H1 (cell line): ENCODE results near the gene RAET1E.

Source experiments
- CBX8 ChIP-seq: fragments of 300-800, 300-1000 bp; sonication (generic); IDR thresholded peaks from 2 replicates; pipeline ENCODE4 v1.7.1; 2016; ENCODE audit warnings: low read depth, low read length, borderline replicate concordance
- CEBPB ChIP-seq: IDR thresholded peaks from 2 replicates; pipeline ENCODE4 v1.6.1; 2012; ENCODE audit warnings: low read depth, low read length
- CHD2 ChIP-seq: IDR thresholded peaks from 2 replicates; pipeline ENCODE4 v1.6.1; 2012; ENCODE audit warnings: low read length, improper control_type of control experiment
- EZH2 ChIP-seq: fragments of 200-600 bp; sonication (generic); IDR thresholded peaks from 2 replicates; pipeline ENCODE4 v1.7.1; 2012; ENCODE audit warnings: low read depth, mild to moderate bottlenecking, moderate library complexity, low read length, inconsistent platforms; ENCODE audit not compliant: severe bottlenecking
- HDAC2 ChIP-seq, 2 experiments: fragments of 300-600 bp in 1 of 2; sonication (generic) in 1 of 2; IDR thresholded peaks; 2 replicates each; pipeline ENCODE4 v1.6.1; 2011 to 2012; ENCODE audit warnings: low read depth in 2 of 2, low read length in 2 of 2, mild to moderate bottlenecking in 2 of 2, moderate library complexity in 2 of 2, borderline replicate concordance in 1 of 2, inconsistent platforms in 1 of 2
- POLR2AphosphoS5 ChIP-seq: IDR thresholded peaks from 2 replicates; pipeline ENCODE4 v1.6.1; 2011; ENCODE audit warnings: low read depth, low read length
- TF ChIP-seq, protein P1 (sequence below), 3 experiments: IDR thresholded peaks; 1 replicate in 2 of 3; 2 replicates in 1 of 3; pipeline versions ENCODE4 v1.5.1 to v1.6.1; 2011; ENCODE audit warnings: low read length in 3 of 3, mild to moderate bottlenecking in 3 of 3, inconsistent platforms in 2 of 3, low read depth in 1 of 3, moderate library complexity in 1 of 3; ENCODE audit not compliant: insufficient read depth in 1 of 3; ENCODE audit errors: control extremely low read depth in 1 of 3
- TF ChIP-seq, protein P2 (sequence below): IDR thresholded peaks from 2 replicates; pipeline ENCODE4 v1.6.1; 2011; ENCODE audit warnings: low read depth, mild to moderate bottlenecking, low read length; ENCODE audit not compliant: insufficient read depth

DNA sequence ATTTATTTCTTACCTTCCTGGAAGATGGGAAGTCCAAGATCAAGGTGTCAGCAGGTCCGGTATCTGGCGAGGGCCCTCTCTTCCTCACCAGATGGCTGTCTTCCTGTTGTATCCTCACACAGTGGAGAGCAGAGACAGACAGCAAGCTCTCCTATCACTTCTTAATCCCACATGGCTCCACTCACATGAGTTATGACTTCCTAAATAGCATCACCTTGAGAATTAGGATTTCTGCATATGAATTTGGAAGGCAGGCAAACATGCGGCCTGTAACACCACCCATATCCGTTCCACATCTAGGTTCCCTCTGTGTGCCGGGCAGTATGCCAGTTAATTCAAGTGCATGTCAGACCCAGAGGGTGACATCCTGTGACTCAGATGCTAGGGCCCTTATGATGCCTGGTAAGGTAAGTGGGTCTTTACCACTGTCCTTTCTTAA is 2.1 kb downstream of the RAET1E start:
- TF ChIP-seq, protein P1, sequence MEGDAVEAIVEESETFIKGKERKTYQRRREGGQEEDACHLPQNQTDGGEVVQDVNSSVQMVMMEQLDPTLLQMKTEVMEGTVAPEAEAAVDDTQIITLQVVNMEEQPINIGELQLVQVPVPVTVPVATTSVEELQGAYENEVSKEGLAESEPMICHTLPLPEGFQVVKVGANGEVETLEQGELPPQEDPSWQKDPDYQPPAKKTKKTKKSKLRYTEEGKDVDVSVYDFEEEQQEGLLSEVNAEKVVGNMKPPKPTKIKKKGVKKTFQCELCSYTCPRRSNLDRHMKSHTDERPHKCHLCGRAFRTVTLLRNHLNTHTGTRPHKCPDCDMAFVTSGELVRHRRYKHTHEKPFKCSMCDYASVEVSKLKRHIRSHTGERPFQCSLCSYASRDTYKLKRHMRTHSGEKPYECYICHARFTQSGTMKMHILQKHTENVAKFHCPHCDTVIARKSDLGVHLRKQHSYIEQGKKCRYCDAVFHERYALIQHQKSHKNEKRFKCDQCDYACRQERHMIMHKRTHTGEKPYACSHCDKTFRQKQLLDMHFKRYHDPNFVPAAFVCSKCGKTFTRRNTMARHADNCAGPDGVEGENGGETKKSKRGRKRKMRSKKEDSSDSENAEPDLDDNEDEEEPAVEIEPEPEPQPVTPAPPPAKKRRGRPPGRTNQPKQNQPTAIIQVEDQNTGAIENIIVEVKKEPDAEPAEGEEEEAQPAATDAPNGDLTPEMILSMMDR (IDR thresholded peaks at IDR 0.05; ENCODE audit: control extremely low read depth in 1 of 3, insufficient read depth in 1 of 3, low read depth in 1 of 3, low read length in 3 of 3) = no peak
- TF ChIP-seq, protein P2, sequence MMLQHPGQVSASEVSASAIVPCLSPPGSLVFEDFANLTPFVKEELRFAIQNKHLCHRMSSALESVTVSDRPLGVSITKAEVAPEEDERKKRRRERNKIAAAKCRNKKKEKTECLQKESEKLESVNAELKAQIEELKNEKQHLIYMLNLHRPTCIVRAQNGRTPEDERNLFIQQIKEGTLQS = no peak
- TF ChIP-seq CEBPB (no peak), CBX8 (no peak), CHD2 (no peak), POLR2AphosphoS5 (no peak), EZH2 (no peak), HDAC2 (IDR thresholded peaks at IDR 0.05; ENCODE audit: borderline replicate concordance in 1 of 2, low read depth in 2 of 2, low read length in 2 of 2) (no peak)
